ENCODE results near the gene KPNA6. TPM values are rescaled to one million over a fixed set of nuclear protein-coding genes. Genes with fewer than 3 reads are reported as not detected.

Gene KPNA6
- polyA plus RNA-seq, 3 donors from 2014 or later: 20.7 to 36.8 (median 21.2) TPM

Other genes starting within 250 kb of the KPNA6 start
- 100 to 1,000 TPM; 300 to 552 (median 460) TPM for gene PTP4A2, start 169.7 kb upstream of the KPNA6 start, polyA plus RNA-seq
- 100 to 1,000 TPM in 1 of 3 donors, 10 to 100 TPM in 2; 74.0 to 121 (median 86.1) TPM for gene KHDRBS1, start 94.2 kb upstream of the KPNA6 start, polyA plus RNA-seq
- gene TMEM39B, start 35.1 kb upstream of the KPNA6 start, polyA plus RNA-seq: 1 to 10 TPM in 2 of 3 donors, under 1 TPM in 1; 0.94 to 2.3 (median 2.0) TPM
- 10 to 100 TPM; 14.5 to 33.4 (median 18.5) TPM for gene TXLNA, start 71.6 kb downstream of the KPNA6 start, polyA plus RNA-seq
- 10 to 100 TPM; 61.2 to 67.1 (median 65.5) TPM for gene CCDC28B, start 92.5 kb downstream of the KPNA6 start, polyA plus RNA-seq
- under 1 TPM in 2 of 3 donors, not detected in 1; 0.29 to 0.85 TPM for gene IQCC, start 97.6 kb downstream of the KPNA6 start, polyA plus RNA-seq
- not detected for gene DCDC2B, start 101.0 kb downstream of the KPNA6 start, polyA plus RNA-seq
- 10 to 100 TPM in 1 of 3 donors, 1 to 10 TPM in 2; 6.7 to 14.3 (median 9.8) TPM for gene TMEM234, start 114.3 kb downstream of the KPNA6 start, polyA plus RNA-seq
- 100 to 1,000 TPM; 189 to 313 (median 197) TPM for gene EIF3I, start 114.4 kb downstream of the KPNA6 start, polyA plus RNA-seq
- under 1 TPM in 2 of 3 donors, not detected in 1; 0.28 to 0.53 TPM for gene FAM167B, start 139.2 kb downstream of the KPNA6 start, polyA plus RNA-seq
- 1,000 to 10,000 TPM in 1 of 3 donors, 100 to 1,000 TPM in 2; 561 to 1,013 (median 704) TPM for gene LCK, start 143.2 kb downstream of the KPNA6 start, polyA plus RNA-seq
- 100 to 1,000 TPM; 151 to 195 (median 169) TPM for gene HDAC1, start 184.0 kb downstream of the KPNA6 start, polyA plus RNA-seq
- 10 to 100 TPM; 20.5 to 46.9 (median 27.7) TPM for gene MARCKSL1, start 228.2 kb downstream of the KPNA6 start, polyA plus RNA-seq